Measurements from ENCODE around the gene C10orf105.

Gene C10orf105

GRCh38 chr10:71700731-71701368, 18.7 kb downstream of the C10orf105 start:
- no peak for DNase-seq (ENCODE audit: low read depth in 2 of 2, low spot score in 1 of 2)

GRCh38 chr10:71698737-71699136, 20.8 kb downstream of the C10orf105 start:
- no peak for DNase-seq (ENCODE audit: low read depth in 2 of 2, low spot score in 1 of 2)

GRCh38 chr10:71697938-71698709, 21.5 kb downstream of the C10orf105 start:
- peak in 1 of 2 donors; percentile 20 for DNase-seq (ENCODE audit: low read depth in 2 of 2, low spot score in 1 of 2)

- DNase-seq (ENCODE audit: low read depth in 2 of 2, low spot score in 1 of 2), result peak in 1 of 2 donors; percentile 50
These were observed 22.8 kb downstream of the C10orf105 start for GRCh38 chr10:71696628-71697326.

- DNase-seq (ENCODE audit: low read depth in 2 of 2, low spot score in 1 of 2), result no peak
These were observed 23.8 kb downstream of the C10orf105 start for GRCh38 chr10:71695502-71696476.

- no peak for DNase-seq (ENCODE audit: low read depth in 2 of 2, low spot score in 1 of 2)
These were observed 25.0 kb downstream of the C10orf105 start for GRCh38 chr10:71694567-71694968.

GRCh38 chr10:71694039-71694501, 25.5 kb downstream of the C10orf105 start:
- DNase-seq (ENCODE audit: low read depth in 2 of 2, low spot score in 1 of 2), result no peak

- DNase-seq (ENCODE audit: low read depth in 2 of 2, low spot score in 1 of 2), result no peak
These were observed 26.2 kb downstream of the C10orf105 start for GRCh38 chr10:71693377-71693776.

GRCh38 chr10:71692598-71693306, 26.8 kb downstream of the C10orf105 start:
- no peak for DNase-seq (ENCODE audit: low read depth in 2 of 2, low spot score in 1 of 2)

- DNase-seq (ENCODE audit: low read depth in 2 of 2, low spot score in 1 of 2), result no peak
These were observed 28.2 kb downstream of the C10orf105 start for GRCh38 chr10:71691405-71691804.

GRCh38 chr10:71690094-71690720, 29.4 kb downstream of the C10orf105 start:
- no peak for DNase-seq (ENCODE audit: low read depth in 2 of 2, low spot score in 1 of 2)

GRCh38 chr10:71688256-71688655, 31.3 kb downstream of the C10orf105 start:
- no peak for DNase-seq (ENCODE audit: low read depth in 2 of 2, low spot score in 1 of 2)

GRCh38 chr10:71687480-71687879, 32.1 kb downstream of the C10orf105 start:
- no peak for DNase-seq (ENCODE audit: low read depth in 2 of 2, low spot score in 1 of 2)

GRCh38 chr10:71687077-71687476, 32.5 kb downstream of the C10orf105 start:
- no peak for DNase-seq (ENCODE audit: low read depth in 2 of 2, low spot score in 1 of 2)

- DNase-seq (ENCODE audit: low read depth in 2 of 2, low spot score in 1 of 2), result no peak
These were observed 33.9 kb downstream of the C10orf105 start for GRCh38 chr10:71685554-71686232.

GRCh38 chr10:71684356-71685173, 35.0 kb downstream of the C10orf105 start:
- DNase-seq (ENCODE audit: low read depth in 2 of 2, low spot score in 1 of 2), result no peak

GRCh38 chr10:71683301-71683700, 36.3 kb downstream of the C10orf105 start:
- no peak for DNase-seq (ENCODE audit: low read depth in 2 of 2, low spot score in 1 of 2)

- DNase-seq (ENCODE audit: low read depth in 2 of 2, low spot score in 1 of 2), result no peak
These were observed 37.6 kb downstream of the C10orf105 start for GRCh38 chr10:71681977-71682376.
